HT-29 (cell line): ENCODE results near the gene RPS18. TPM values are rescaled to one million over a fixed set of nuclear protein-coding genes. Genes with fewer than 3 reads are reported as not detected.
"Not testable (repeated sequence)": the region's sequence is repeated elsewhere in the genome, so short reads cannot be mapped to it uniquely, and the experiment has no call there.

Source experiments
- DNase-seq: peaks from one replicate; pipeline ENCODE4 v3.0.0-alpha.2; 2015; ENCODE audit warnings: low spot score
- total RNA-seq: library from RNA; depleted of rRNA; stranded (reverse); fragments of >200 nt; shearing (Covaris generic); gene quantifications from 2 replicates; pipeline ENCODE4 v1.2.3, GENCODE V29; 2014; rRNA removed

The RPS18 gene
- 3,486 and 3,632 TPM in 2 replicates for total RNA-seq

DNA sequence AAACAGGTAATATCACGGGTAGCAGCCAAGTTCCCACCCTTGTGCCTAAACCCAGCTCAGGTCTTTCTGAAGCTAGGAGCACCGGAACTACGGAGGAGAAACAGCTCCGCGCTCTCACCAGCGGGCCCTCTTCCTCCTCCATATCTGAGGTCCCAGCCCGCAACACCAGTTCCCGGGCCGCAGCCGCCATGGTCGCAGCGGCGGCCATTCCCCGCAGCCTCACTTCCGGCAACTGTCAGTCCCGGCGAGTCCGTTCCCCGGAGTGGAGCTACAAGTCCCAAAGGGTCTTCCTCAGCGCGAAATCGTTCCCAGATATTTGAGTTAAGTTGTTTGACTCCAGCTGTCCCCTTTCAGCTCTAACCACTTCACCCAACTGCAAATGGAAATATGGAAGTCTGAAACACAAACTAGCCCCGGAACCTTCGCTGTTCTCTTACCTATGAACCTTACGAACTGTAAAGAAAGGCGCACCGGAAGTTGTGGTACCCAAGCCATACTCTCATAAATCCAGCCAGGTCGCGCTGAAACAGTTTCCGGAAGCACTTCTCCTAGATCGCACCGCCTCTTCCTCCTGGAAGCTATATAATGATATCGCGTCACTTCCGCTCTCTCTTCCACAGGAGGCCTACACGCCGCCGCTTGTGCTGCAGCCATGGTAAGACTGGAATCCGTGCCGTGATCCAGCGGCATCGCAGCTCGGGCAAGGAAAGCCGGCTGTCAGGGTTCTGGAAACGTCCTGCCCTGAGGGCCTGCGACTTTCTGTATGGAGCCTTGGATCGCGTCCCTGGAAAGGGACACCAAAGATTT lies at the start of gene RPS18, which contains the start of gene VPS52:
Gene RPS18 (plus strand): TSS at position 608 of the 807 bp plus-strand sequence. CDS start 45 bp downstream, at position 653.
Gene VPS52 (minus strand): TSS at position 409 of the 807 bp plus-strand sequence. CDS start 201 bp downstream, at position 208.
- peak; percentile 99 for DNase-seq

DNA sequence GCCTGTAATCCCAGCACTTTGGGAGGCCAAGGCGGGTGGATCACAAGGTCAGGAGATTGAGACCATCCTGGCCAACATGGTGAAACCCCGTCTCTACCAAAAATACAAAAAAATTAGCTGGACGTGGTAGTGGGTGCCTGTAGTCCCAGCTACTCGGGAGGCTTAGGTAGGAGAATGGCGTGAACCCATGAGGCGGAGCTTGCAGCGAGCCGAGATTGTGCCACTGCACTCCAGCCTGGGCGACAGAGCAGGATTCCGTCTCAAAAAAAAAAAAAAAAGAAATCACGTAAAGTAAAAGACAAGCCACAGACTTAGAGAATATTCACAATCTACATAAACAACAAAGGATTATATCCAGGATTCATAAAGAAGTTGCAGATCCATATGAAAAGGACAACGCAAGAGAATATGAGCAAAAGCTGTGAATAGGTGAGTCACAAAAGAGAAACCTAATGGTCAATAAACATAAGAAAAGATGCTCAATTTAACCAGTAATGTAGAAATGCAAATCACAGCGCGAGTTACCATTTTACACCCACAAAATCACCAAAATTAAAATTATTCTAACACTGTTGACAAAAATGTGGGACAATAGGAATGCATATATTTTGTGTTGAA lies 45.3 kb upstream of the RPS18 start:
- not testable (repeated sequence) for DNase-seq

DNA sequence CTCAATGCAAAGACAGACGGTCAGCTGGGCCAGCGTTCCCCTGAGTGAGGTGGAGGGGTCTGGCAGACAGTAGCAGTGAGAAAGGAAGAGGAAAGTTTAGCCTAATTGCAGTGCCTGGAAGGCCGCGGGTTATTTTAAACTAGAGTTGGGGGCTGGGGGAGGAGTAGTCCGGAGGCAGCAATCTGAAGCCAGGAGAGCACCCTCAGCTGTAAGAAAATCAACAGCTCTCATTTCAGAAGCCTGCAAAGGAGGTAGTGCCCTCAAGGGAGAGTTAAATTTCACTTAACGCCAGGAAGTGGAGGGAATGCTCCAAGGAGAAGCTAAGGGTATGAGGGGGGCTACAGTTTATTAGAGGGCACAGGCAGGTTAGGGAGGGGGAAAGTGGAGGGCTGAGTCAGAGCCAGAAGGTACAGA lies 36.6 kb upstream of the RPS18 start:
- DNase-seq: no peak

DNA sequence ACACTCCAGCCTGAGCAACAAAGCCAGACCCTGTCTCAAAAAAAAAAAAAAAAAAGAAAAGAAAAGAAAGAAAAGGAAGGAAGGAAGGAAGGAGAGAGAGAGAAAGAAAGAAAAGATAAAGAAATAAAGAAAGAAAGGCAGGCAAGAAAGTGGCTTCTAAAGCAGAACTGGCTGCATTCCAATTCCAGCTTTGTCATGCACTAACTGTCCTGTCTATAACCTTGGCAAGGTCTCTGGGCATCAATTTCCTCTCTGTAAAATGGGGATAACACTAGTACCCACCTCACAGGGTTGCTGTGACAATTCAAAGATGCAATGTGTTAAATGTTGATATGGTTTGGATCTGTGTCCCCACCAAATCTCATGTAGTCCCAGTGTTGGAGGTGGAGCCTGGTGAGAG lies 35.5 kb upstream of the RPS18 start:
- DNase-seq: no peak

DNA sequence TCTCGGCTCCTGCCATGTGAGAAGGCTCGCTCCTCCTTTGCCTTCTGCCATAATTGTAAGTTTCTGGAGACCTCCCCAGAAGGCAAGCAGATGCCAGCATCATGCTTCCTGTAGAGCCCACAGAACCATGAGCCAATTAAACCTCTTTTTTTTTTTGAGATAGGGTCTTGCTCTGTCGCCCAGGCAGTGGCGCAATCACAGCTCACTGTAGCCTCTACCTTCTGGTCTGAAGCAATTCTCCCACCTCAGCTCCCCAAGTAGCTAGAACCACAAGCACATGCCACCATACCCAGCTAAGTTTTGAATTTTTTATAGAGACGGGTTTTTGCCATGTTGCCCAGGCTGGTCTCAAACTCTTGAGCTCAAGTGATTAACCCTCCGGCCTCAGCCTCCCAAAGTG lies 35.0 kb upstream of the RPS18 start:
- DNase-seq: no peak

DNA sequence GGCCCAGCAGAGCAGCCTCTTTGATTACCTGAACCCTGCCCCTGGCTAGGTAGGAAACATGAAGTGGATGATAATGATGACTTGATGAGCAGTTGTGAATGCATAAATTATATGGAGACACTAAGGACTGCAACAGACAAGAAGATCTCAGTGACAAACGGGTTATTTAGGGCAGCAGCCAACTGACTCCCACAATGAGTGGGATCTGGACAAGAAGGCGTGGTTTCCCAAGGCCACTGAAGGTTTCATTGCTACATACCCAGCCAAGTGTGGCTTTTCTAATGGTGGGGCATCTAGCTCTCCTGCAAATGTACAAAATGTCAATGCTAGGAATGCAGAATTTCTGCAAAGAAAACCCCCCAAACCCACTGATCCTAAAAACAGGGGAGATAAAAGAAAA lies 34.1 kb upstream of the RPS18 start:
- no peak for DNase-seq

DNA sequence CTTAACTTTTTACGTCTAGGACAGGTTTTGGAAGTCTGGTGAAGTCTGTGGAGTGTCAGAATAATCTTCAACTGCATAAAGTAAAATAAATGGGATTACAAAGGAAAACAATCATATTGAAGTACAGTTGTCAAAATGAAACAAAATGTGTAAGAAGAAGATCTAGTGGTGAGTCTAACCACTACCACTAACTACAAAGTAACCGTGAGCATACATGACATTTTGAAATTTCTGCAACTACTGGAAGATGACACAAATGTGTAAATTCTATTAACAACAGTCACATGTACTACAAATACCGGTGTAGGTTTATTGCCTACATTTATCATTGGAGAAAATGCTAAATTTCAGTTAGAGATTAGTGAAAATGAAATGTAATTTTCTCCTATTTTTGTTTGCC lies 29.9 kb upstream of the RPS18 start:
- DNase-seq: no peak

DNA sequence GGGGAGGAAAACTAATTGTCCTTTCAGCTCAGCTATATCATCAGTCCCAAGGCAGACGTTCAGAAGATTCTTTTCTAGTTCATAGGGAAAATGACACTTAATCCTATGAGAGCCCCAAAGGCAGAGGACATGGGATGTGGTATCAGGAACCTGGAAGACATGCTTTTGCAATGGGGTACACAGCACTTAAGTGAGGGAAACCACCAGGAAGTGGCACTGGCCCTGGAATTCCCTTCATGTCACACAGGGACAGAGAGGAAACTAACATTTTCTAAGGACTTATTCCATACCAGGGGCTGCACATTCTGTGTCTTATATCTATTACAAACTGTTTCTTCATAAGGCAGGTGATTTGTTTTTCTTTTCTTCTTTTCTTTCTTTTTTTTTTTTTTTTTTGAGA lies 28.4 kb upstream of the RPS18 start:
- DNase-seq: no peak

DNA sequence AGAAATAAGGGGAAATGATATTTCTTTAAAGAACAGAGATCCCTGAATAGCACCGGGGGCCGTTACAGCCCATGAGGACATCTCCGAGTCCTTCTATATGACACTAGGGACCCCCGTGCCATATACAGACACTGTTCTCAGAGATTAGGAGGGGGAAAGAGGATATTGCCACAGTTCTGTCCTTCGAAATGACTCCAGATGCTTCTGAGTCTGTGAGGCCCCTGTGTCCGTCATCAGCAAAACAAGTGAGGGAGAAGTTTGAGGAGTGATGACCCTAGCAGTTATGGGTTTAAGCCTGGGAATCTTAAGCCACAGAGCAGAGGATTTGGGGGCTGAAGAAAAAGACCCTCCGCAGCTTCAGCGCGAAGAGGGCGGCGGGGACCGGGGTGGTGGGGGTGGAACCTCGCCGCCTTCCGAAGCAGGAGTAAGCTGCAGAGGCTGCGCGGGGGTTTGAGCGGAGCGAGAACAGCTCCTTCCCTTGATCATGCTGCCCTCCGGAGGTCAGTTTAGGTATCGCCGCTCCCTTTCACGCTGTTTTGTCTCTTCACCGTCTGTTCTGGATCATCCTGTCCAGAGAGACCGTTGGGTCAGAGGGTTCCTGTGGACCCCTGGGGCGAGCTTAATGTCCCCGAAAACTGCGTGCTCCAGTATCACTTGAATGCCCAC lies 23.8 kb upstream of the RPS18 start:
- DNase-seq: peak; percentile 93

DNA sequence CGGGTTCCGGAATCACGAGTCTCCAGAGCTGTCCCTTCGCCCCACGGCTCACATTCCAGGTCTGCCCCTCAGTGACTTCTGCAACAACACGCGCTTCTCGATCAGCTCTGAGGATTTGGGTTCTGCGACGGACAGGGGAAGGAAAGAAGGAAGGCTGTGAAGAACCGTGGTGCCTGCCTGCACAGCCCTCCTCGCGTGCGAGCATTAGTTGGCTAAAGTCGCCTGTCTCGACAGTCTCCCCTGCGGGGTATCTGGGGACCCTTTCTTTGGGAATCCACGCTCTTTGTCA lies 23.3 kb upstream of the RPS18 start:
- no peak for DNase-seq

DNA sequence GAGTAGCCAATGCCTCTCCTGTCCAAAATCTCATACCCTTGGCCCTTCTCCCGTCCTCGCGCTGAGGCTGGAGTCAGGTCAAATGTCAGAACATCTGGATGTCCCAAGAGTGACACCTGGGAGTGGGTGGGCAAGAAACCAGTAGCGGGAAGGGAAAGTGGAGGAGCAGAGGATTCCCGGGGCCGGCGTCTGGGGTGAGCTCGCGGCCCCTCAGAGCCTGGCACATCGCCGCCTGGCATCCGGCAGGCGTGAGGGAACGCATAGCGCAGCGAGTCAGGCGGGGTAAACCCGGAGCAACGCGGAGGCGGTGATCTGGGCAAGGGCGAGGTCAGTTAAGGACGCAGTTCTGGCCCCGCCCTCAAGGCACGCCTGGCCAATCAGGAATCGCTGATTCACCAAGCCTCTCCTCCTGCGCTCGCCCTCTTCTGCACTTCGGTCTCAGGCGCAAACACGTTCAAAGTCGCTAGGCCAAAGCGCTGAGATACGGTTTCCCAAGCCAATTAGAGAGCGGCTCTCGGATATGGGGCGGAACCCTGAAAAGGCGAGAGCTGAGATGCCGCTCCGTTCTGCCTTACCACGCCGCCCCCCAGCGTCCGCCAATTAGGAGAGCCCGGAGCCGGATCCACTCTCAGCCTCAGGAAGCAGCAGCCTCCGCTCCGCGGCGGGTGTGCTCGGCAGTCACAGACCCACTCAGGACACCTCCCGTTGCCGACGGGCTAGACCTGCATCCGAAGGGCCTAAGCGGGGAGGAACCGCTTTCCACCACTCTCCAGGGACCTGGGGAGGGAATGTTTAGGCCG lies 22.7 kb upstream of the RPS18 start:
- peak; percentile 97 for DNase-seq

DNA sequence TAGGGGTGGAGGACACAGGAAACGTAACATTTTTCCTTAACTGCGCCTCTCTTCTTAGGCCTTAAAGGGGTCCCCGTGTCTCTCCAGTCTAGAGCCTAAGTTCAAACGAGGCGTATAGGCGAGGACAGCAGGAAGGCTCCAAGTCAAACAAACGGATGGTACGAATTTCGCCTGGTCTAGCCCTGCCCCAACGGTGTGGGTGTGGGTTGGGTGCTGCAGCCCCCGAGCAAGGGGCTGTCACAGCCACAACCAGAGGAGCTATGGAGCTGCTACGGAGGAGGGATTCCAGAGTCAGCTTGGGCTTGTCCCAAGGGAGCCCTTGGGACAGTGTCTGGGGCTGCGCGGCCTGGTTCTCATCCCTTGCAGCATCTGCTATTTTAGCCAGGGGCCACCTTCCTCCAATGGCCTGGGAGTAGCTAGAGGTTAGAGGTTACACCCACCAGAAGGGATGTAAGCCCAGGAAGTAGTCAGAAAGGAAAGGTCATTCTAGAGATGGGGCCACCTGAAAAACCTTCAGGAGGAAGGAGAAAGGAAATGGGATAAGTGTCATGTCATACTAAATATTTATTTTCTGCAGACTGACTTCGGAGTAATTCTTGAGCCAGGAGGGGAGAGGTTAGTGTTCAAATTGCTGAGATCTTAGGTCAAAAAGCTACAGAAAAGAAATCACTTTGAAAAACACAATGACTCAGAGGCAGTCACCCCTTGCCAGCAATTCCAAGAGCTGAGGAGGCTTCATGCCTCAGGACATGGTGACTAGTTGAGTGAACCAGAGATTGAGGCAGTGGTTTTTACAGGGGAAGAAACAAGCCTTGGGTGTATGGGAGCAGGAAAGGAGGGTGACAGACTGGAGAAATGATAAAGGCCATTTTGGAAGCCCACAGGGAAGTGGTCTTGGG lies 21.9 kb upstream of the RPS18 start:
- no peak for DNase-seq

DNA sequence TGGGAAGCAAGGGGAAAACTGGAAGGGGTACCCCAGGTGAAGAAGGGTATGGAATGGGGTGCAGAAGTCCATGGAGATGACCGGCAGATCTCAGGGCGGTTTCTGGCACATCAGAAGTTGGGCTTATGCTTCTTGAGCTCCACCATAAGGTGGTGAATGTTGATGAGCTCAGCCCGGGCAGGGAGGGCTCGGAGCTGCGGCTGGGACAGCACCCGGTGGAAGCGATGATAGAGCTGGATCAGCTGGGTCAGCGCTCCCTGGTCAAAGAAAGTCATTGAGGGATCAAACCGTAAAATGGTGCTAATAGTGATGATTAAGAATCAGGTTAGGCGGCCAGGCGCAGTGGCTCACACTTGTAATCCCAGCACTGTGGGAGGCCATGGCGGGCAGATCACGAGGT lies 21.1 kb upstream of the RPS18 start:
- DNase-seq: no peak

DNA sequence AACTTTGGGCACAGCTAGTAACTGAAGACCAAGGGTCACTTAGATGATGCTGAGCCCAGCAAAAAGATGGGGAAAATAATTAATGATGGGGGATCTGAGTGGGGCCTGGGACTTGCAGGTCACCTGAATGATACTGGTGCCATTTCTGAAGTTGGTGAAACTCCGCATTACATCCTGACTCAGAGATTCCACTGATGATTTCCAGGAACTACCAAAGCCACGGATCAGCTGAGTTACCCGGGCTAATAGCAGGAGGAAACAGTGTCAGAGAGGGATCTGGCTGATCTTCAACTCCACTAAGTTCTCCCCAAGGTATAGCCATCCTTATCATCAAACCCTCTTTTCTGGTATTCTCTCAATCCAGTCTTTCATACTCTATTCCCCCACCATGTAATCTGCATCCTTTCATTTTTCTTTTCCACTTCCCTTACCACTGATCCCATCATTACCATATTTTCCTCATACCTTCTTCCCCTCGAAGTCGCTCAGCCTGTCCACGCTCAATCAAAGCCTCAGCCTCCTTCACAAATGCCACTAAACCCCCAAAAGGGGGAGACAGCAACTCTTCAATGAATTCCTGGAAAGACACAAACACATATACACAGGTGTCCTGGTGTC lies 20.4 kb upstream of the RPS18 start:
- DNase-seq: no peak

DNA sequence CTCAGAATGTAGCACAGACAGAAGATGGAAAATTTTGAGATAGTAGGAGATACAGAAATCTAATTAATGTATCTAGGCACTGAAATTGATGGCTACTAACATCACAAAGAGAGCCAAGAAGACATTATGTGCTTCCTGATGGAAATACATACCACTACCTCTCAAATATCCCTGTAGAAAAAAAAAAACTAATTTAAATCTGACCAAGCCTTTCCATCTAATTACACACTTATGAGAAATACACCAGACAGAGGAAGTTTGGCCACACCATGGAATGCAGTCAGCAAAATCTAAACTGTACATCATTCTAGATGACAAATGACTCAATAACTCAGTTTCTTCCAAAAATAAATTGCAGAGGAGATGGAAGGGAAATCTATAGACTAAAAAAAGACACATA lies 19.1 kb upstream of the RPS18 start:
- no peak for DNase-seq

DNA sequence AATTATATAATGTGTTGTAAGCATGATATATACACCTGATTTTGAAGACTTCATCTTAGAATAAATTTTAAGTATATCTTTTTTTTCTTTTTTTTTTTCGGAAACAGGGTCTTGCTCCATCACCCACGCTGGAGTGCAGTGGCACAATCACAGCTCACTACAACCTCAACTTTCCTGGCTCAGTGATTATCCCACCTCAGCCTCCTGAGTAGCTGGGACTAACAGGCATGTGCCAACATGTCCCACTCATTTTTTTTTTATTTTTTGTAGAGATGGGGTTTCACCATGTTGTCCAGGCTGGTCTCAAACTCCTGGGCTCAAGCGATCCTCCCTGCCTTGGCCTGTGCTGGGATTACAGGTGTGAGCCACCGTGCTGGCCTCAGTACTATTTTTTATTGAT lies 17.3 kb upstream of the RPS18 start:
- DNase-seq: no peak

DNA sequence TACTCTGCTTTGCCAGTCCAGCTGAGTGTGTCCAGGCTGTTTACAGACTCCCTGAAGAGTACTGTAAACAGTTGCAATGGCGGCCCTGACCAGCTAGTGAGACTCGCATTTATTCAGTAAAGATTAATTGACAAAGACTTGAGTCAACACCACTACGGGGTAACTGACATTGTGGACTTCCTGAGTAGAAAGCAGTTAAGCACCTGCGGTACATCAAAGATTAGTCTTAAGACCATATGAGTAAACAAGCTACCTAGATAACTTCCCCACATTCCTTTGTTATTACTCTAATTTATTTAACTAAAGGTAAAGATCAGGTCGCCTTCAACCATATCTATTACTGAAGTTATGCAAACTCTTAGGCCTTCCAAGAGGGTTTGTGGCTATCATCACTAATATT lies 12.8 kb upstream of the RPS18 start:
- DNase-seq: peak; percentile 67

DNA sequence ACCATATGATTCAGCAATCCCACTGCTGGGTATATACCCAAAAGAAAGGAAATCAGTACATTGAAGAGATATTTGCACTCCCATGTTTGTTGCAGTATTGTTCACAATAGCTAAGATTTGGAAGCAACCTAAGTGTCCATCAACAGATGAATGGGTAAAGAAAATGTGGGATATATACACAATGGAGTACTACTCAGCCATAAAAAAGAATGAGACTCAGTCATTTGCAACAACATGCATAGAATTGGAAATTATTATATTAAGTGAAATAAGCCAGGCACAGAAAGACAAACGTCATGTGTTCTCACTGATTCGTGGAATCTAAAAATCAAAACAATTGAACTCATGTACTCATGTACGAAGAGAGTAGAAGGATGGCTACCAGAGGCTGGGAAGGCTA lies 9.4 kb upstream of the RPS18 start:
- DNase-seq: not testable (repeated sequence)

DNA sequence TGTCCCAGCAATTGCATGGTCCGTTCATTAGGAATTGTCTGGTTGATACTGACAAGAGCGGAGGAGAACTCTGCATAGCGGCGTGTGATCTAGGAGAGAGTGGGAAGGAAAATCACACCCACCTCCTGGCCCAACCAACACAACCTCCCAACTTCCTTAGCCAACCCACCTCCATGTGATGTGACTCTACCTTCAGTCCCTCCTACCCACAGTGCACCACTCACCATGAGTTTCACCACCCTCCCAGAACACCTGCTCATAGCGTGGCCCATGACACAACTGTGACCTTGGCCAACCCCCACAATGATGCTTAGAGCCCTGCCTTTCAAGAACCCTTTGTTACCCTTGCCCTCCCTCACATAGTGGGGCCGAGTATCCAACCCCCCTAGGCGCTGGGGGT lies 7.9 kb upstream of the RPS18 start:
- no peak for DNase-seq

DNA sequence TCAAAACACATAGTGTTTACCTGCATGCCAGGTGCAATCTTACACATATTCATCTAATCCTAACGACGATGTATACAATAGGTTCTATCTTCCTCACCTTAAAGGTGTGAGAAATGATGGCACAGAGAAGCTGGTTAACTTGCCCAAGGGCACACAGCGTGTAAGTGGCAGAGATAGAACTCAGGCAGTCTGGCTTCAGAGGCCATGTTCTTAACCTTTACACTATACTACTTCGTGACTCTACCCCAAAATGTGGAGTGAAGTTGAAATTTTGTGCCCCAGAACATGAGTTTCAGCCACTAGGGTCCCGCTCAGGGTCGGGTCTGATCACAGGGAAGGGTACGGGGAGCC lies 783 bp upstream of the RPS18 start:
- DNase-seq: peak; percentile 47
